ENCODE results near the gene P3H3.

GRCh38 chr12:6888360-6888759, 60.2 kb downstream of the P3H3 start:
- no peak for TF ChIP-seq CTCF (IDR thresholded peaks at IDR 0.05)
- TF ChIP-seq POLR2AphosphoS5 (IDR thresholded peaks at IDR 0.05): no peak
- TF ChIP-seq POLR2A (IDR thresholded peaks at IDR 0.05): no peak
